MCF 10A (cell line): ENCODE results near the gene PPP1CC. TPM values are rescaled to one million over a fixed set of nuclear protein-coding genes. Genes with fewer than 3 reads are reported as not detected.

ENCODE experiments used
- BruUV-seq: library from RNA; stranded (reverse); fragments of 400-500 nt; replicated peaks from 2 replicates; lab custom pipeline; 2021; lab: Mats Ljungman, UMichigan
- CTCF ChIA-PET: fragments of 300-600 bp; sonication (Branson Sonifier 250); formaldehyde crosslinking; extraction: SDS; loops from one replicate; lab custom pipeline; 2021; ENCODE audit warnings: antibody characterized with exemption, inconsistent platforms; lab: Yijun Ruan, JAX
- POLR2A ChIA-PET: fragments of 300-600, 350-650 bp; sonication (Branson Sonifier 250); formaldehyde crosslinking; extraction: SDS; loops from one replicate; lab custom pipeline; 2020; ENCODE audit warnings: antibody characterized with exemption, inconsistent platforms; lab: Yijun Ruan, JAX
- DNase-seq: peaks from one replicate; pipeline ENCODE4 v3.0.0-alpha.2; 2018; ENCODE audit not compliant: unreplicated experiment
- H3K27ac Mint-ChIP-seq: one replicate; pipeline ENCODE4 v1.8.0; 2022; ENCODE audit warnings: mild to moderate bottlenecking, low read depth, mixed read lengths; ENCODE audit not compliant: unreplicated experiment
- H3K27me3 Mint-ChIP-seq: one replicate; pipeline ENCODE4 v1.8.0; 2022; ENCODE audit warnings: mixed read lengths; ENCODE audit not compliant: insufficient read depth, unreplicated experiment
- H3K36me3 Mint-ChIP-seq: one replicate; pipeline ENCODE4 v1.8.0; 2022; ENCODE audit warnings: mild to moderate bottlenecking, moderate library complexity, mixed read lengths; ENCODE audit not compliant: insufficient read depth, unreplicated experiment
- H3K4me1 Mint-ChIP-seq: one replicate; pipeline ENCODE4 v1.8.0; 2022; ENCODE audit warnings: mixed read lengths; ENCODE audit not compliant: insufficient read depth, unreplicated experiment
- H3K4me3 Mint-ChIP-seq: one replicate; pipeline ENCODE4 v1.8.0; 2022; ENCODE audit warnings: mild to moderate bottlenecking, moderate library complexity, mixed read lengths; ENCODE audit not compliant: unreplicated experiment
- H3K9me3 Mint-ChIP-seq: one replicate; pipeline ENCODE4 v1.8.0; 2022; ENCODE audit warnings: mixed read lengths; ENCODE audit not compliant: unreplicated experiment
- intact Hi-C: fragments of 100-400 bp; cut with micrococcal nuclease; formaldehyde crosslinking; loops from 2 replicates; pipeline ENCODE4 v1.14.1; 2022
- total RNA-seq: library from RNA; stranded (reverse); gene quantifications from 2 replicates; pipeline ENCODE4 v1.2.3, GENCODE V29; 2022
- TF ChIP-seq, protein P1 (sequence below): fragments of 200-600 bp; IDR thresholded peaks from one replicate; pipeline ENCODE4 v1.8.0; 2022; ENCODE audit warnings: antibody characterized with exemption, mild to moderate bottlenecking; ENCODE audit not compliant: unreplicated experiment

The PPP1CC gene
- total RNA-seq, 1 experiment from 2014 or later = 94.6 TPM

DNA sequence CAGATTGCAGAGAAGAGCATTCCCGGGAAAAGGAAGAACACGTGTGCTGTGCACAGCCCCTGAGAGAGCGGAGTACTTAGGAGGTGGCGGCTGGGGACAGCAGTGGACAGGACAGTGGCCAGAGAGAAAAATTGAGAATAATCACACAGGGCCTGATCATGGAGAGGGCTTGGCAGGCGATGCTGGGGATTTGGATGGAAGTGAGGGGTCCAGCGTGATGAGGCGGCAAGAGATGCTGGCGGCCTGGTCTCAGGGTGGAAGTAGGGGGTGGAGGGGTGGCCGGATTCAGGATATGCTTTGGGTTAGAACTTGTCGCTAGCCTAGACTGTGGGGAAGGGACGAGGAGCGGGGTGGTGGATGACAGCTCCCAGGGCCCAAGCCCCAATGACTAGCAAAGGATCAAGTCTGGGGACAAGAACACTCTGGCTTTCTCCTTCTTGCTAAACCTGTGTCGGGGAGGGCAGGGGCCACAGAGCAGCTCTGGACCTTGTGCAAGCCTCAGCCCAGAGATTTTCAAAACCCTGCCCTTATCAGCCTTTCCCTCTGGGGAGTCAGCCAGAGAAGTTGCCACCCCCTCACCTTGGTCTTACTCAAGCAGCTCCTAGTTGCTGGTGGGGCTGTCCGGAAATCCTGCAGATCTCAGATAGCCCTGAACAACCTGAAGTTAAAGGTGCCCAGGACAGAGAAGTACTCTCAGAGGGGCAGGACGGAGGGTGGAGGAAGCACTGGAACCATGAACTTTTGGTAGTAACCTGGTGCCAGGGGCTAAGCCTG, 55.1 kb downstream of the PPP1CC start:
- no TSS peak for BruUV-seq
- Mint-ChIP-seq H3K4me1 (no peaks in the 10 kb centered on the region), H3K36me3 (no peaks in the 10 kb centered on the region), H3K9me3 (peaks cover 8% of the 10 kb centered on the region), H3K4me3 (no peak overlapping the region), H3K27me3 (peaks cover 64% of the 10 kb centered on the region), H3K27ac (no peak overlapping the region)
- ChIA-PET CTCF (no interaction called here), POLR2A (no interaction called here)
- no peak for DNase-seq
- TF ChIP-seq, protein P1, sequence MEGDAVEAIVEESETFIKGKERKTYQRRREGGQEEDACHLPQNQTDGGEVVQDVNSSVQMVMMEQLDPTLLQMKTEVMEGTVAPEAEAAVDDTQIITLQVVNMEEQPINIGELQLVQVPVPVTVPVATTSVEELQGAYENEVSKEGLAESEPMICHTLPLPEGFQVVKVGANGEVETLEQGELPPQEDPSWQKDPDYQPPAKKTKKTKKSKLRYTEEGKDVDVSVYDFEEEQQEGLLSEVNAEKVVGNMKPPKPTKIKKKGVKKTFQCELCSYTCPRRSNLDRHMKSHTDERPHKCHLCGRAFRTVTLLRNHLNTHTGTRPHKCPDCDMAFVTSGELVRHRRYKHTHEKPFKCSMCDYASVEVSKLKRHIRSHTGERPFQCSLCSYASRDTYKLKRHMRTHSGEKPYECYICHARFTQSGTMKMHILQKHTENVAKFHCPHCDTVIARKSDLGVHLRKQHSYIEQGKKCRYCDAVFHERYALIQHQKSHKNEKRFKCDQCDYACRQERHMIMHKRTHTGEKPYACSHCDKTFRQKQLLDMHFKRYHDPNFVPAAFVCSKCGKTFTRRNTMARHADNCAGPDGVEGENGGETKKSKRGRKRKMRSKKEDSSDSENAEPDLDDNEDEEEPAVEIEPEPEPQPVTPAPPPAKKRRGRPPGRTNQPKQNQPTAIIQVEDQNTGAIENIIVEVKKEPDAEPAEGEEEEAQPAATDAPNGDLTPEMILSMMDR = no peak
- intact Hi-C loops = no loop called here

DNA sequence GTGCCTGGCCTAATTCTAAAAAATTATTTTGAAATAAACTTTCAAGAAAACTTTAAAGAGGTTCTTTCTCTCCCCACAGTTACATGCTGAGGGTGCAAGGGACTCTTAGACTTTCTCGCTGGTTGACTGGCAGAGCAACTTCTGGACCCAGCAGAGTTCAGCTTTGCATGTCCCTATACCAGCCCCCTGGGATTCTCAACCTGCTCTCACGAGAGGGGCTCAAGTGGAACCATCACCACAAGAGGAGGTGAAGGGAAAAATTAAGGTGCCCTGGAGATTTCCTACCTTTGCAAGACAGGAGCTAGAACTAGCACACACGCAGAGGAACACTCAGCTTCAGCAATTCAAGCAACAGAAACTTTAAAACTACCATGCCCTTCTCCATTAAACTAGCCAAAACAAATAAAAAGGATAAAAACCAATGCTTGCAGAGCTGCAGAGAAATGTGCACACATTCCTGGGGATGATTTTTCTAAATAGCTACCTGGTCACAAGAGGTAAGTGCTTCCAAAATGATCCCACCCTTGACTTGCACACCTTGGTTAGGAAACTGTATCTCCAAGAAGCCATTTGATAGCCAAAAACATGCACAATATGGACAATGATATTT, 56.3 kb downstream of the PPP1CC start:
- TF ChIP-seq, protein P1 = no peak
- Mint-ChIP-seq H3K27ac (no peak overlapping the region), H3K27me3 (peaks cover 64% of the 10 kb centered on the region), H3K4me3 (no peak overlapping the region), H3K36me3 (no peaks in the 10 kb centered on the region), H3K9me3 (peaks cover 8% of the 10 kb centered on the region), H3K4me1 (no peaks in the 10 kb centered on the region)
- intact Hi-C loops = no loop called here
- no TSS peak for BruUV-seq
- ChIA-PET POLR2A (interaction anchor here (0.7 kb wide), 1 partner anchor 55 kb away, joined by 3 read pairs; no protein-coding TSS in a partner anchor), CTCF (no interaction called here)
- no peak for DNase-seq

DNA sequence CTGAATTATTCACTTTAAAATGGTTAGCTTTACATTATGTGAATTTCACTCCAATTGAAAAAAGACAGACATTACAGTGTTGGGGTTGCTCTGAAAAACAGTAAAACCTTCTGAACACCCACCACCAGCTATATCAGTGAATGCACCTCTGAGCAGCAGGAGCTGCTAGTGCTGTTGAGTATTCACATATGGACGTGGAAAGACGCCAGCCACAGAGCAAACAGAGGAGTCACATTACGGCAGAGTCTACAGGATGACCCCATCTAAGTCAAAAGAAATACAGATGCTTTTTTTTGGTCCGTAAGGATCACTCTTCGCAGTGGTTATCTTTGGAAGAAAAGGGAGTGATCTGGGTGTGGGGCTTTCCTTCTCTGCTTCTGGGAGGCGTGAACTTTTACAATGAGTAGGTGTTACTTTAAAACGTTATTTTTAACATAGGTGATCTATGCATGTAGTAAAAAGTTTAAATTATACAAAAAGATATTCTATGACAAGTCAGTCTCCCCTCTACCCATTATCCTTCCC, 58.3 kb downstream of the PPP1CC start:
- POLR2A ChIA-PET = no interaction called here
- intact Hi-C loops = no loop called here
- H3K9me3 Mint-ChIP-seq = peaks cover 8% of the 10 kb centered on the region
- H3K4me1 Mint-ChIP-seq = no peaks in the 10 kb centered on the region
- no peak for DNase-seq
- BruUV-seq = no TSS peak
- CTCF ChIA-PET = interaction anchor here (0.7 kb wide), 1 partner anchor 13 kb away, joined by 3 read pairs; no protein-coding TSS in a partner anchor
- TF ChIP-seq, protein P1 = no peak
- H3K36me3 Mint-ChIP-seq = no peaks in the 10 kb centered on the region
- no peak overlapping the region for H3K27ac Mint-ChIP-seq
- H3K4me3 Mint-ChIP-seq = no peak overlapping the region
- peaks cover 52% of the 10 kb centered on the region for H3K27me3 Mint-ChIP-seq

DNA sequence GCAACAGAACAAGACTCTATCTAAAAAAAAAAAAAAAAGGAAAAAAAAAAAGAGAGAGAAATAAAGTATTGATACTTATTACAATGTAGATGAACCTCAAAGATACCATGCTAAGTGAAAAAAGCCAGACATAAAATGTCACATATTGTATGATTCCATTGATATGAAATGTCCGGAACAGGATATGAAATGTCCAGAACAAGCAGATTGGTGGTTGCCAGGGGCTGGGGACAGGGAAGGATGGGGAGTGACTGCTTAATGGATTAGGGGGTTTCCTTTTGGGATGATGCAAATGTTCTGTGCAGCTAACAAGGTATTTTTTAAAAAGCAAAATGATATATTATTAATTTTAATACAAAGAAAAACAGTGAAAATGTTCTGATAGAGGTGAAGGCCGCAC, 58.8 kb downstream of the PPP1CC start:
- H3K9me3 Mint-ChIP-seq = peaks cover 8% of the 10 kb centered on the region
- TF ChIP-seq, protein P1 = no peak

More for the DNA sequence above, 58.8 kb downstream of the PPP1CC start:
- no peak overlapping the region for H3K4me3 Mint-ChIP-seq
- no peak for DNase-seq
- no TSS peak for BruUV-seq
- no peak overlapping the region for H3K27ac Mint-ChIP-seq
- ChIA-PET POLR2A (no interaction called here), CTCF (interaction anchor here (0.7 kb wide), 1 partner anchor 14 kb away, joined by 3 read pairs; no protein-coding TSS in a partner anchor)
- H3K27me3 Mint-ChIP-seq = peaks cover 47% of the 10 kb centered on the region
- intact Hi-C loops = no loop called here
- H3K36me3 Mint-ChIP-seq = no peaks in the 10 kb centered on the region
- no peaks in the 10 kb centered on the region for H3K4me1 Mint-ChIP-seq
